Measurements from ENCODE around the gene DDX31. TPM values are rescaled to one million over a fixed set of nuclear protein-coding genes. Genes with fewer than 3 reads are reported as not detected.
"Not testable (repeated sequence)": the region's sequence is repeated elsewhere in the genome, so short reads cannot be mapped to it uniquely, and the experiment has no call there.

DDX31 gene
- total RNA-seq, 1 experiment from 2014 or later = 14.6 TPM

- H3K4me2 ChIP-seq (ENCODE audit: low read length) = no peak overlapping the region
- no peaks in the 10 kb centered on the region for H3K4me1 ChIP-seq (ENCODE audit: insufficient read depth, low read length)
- no peaks in the 10 kb centered on the region for H4K20me1 ChIP-seq (ENCODE audit: low read length)
- no peaks in the 10 kb centered on the region for H3F3A ChIP-seq (ENCODE audit: low read length, unreplicated experiment)
- no peak overlapping the region for H3K4me3 ChIP-seq (ENCODE audit: low read length)
- intact Hi-C loops (cut with micrococcal nuclease) = no loop called here
- H3K9ac ChIP-seq (ENCODE audit: low read length) = no peak overlapping the region
- CTCF ChIA-PET = no interaction called here
- H3K36me3 ChIP-seq (ENCODE audit: low read depth, low read length) = no peaks in the 10 kb centered on the region
- H3K27ac ChIP-seq (ENCODE audit: low read length) = no peak overlapping the region
- TF ChIP-seq EZH2phosphoT487 (IDR thresholded peaks at IDR 0.05; ENCODE audit: borderline replicate concordance, low read length) = no peak
- no peak for TF ChIP-seq EZH2 (IDR thresholded peaks at IDR 0.05; ENCODE audit: low read length, unreplicated experiment)
- no peak for TF ChIP-seq CTCF (conservative IDR thresholded peaks at IDR 0.05; ENCODE audit: low read depth, low read length)
- BruUV-seq (replicated peaks) = no TSS peak
- H3K27me3 ChIP-seq (ENCODE audit: low read length) = no peaks in the 10 kb centered on the region
- POLR2A ChIA-PET (ENCODE audit: unreplicated experiment) = no interaction called here
- H3K9me2 ChIP-seq (replicated peaks; ENCODE audit: low read length) = no peaks in the 10 kb centered on the region
- H3K9me3 ChIP-seq (ENCODE audit: low read length) = no peaks in the 10 kb centered on the region
- H2AFZ ChIP-seq (ENCODE audit: low read length) = no peak overlapping the region
- no peak for ATAC-seq
- H3K79me2 ChIP-seq (ENCODE audit: low read length) = no peaks in the 10 kb centered on the region
- DNase-seq = no peak
Measured at GRCh38 chr9:132716007-132716406, 46.2 kb upstream of the DDX31 start.

- ChIA-PET CTCF (no interaction called here), POLR2A (ENCODE audit: unreplicated experiment) (no interaction called here)
- no peaks in the 10 kb centered on the region for H3K79me2 ChIP-seq (ENCODE audit: low read length)
- H3K9me3 ChIP-seq (ENCODE audit: low read length) = no peaks in the 10 kb centered on the region
- no peaks in the 10 kb centered on the region for H3K27me3 ChIP-seq (ENCODE audit: low read length)
- no peak for TF ChIP-seq CTCF (conservative IDR thresholded peaks at IDR 0.05; ENCODE audit: low read depth, low read length)
- TF ChIP-seq EZH2 (IDR thresholded peaks at IDR 0.05; ENCODE audit: low read length, unreplicated experiment) = no peak
- no peak for TF ChIP-seq EZH2phosphoT487 (IDR thresholded peaks at IDR 0.05; ENCODE audit: borderline replicate concordance, low read length)
- ATAC-seq = no peak
- H3K4me3 ChIP-seq (ENCODE audit: low read length) = no peak overlapping the region
- H3K4me1 ChIP-seq (ENCODE audit: insufficient read depth, low read length) = no peaks in the 10 kb centered on the region
- DNase-seq = no peak
- H4K20me1 ChIP-seq (ENCODE audit: low read length) = no peaks in the 10 kb centered on the region
- H2AFZ ChIP-seq (ENCODE audit: low read length) = no peak overlapping the region
- H3K36me3 ChIP-seq (ENCODE audit: low read depth, low read length) = no peaks in the 10 kb centered on the region
- no peak overlapping the region for H3K9ac ChIP-seq (ENCODE audit: low read length)
- no peaks in the 10 kb centered on the region for H3K9me2 ChIP-seq (replicated peaks; ENCODE audit: low read length)
- H3K4me2 ChIP-seq (ENCODE audit: low read length) = no peak overlapping the region
- no TSS peak for BruUV-seq (replicated peaks)
- H3F3A ChIP-seq (ENCODE audit: low read length, unreplicated experiment) = no peaks in the 10 kb centered on the region
- no peak overlapping the region for H3K27ac ChIP-seq (ENCODE audit: low read length)
- intact Hi-C loops (cut with micrococcal nuclease) = no loop called here
Measured at GRCh38 chr9:132712753-132713152, 43.0 kb upstream of the DDX31 start.

- BruUV-seq (replicated peaks) = no TSS peak
- intact Hi-C loops (cut with micrococcal nuclease) = no loop called here
Measured at GRCh38 chr9:132711846-132712245, 42.1 kb upstream of the DDX31 start.

DNA sequence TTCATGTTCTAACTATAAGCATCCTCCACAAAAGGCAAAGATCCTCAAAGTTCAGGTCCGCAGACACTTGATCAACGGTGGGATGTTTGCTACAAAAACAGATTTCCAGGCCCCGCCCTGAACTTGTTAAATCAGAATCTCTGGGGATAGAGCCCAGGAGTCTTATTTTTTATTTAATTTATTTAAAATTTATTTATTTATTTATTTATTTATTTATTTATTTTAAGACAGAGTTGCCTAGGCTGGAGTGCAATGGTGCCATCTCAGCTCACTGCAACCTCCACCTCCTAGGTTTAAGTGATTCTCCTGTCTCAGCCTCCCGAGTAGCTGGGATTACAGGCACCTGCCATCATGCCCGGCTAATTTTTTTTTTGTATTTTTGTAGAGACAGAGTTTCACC is 41.4 kb upstream of the DDX31 start:
- POLR2A ChIA-PET (ENCODE audit: unreplicated experiment); ATAC-seq; H3K4me2 ChIP-seq (ENCODE audit: low read length); H2AFZ ChIP-seq (ENCODE audit: low read length); H3K27me3 ChIP-seq (ENCODE audit: low read length); BruUV-seq (replicated peaks); H4K20me1 ChIP-seq (ENCODE audit: low read length); H3K27ac ChIP-seq (ENCODE audit: low read length); CTCF ChIA-PET; DNase-seq; H3K9me3 ChIP-seq (ENCODE audit: low read length); H3K79me2 ChIP-seq (ENCODE audit: low read length); intact Hi-C loops (cut with micrococcal nuclease); H3K36me3 ChIP-seq (ENCODE audit: low read depth, low read length); H3K4me3 ChIP-seq (ENCODE audit: low read length); H3K4me1 ChIP-seq (ENCODE audit: insufficient read depth, low read length); H3K9ac ChIP-seq (ENCODE audit: low read length); H3F3A ChIP-seq (ENCODE audit: low read length, unreplicated experiment); H3K9me2 ChIP-seq (replicated peaks; ENCODE audit: low read length): not testable (repeated sequence)

More at GRCh38 chr9:132711846-132712245, 42.1 kb upstream of the DDX31 start:
- ATAC-seq = no peak
- ChIA-PET CTCF (no interaction called here), POLR2A (ENCODE audit: unreplicated experiment) (no interaction called here)
- Histone ChIP-seq H4K20me1 (ENCODE audit: low read length) (no peaks in the 10 kb centered on the region), H3K27ac (ENCODE audit: low read length) (no peak overlapping the region), H3K27me3 (ENCODE audit: low read length) (no peaks in the 10 kb centered on the region), H3K4me2 (ENCODE audit: low read length) (no peak overlapping the region), H2AFZ (ENCODE audit: low read length) (no peak overlapping the region), H3K36me3 (ENCODE audit: low read depth, low read length) (no peaks in the 10 kb centered on the region), H3K4me3 (ENCODE audit: low read length) (no peak overlapping the region), H3K4me1 (ENCODE audit: insufficient read depth, low read length) (no peaks in the 10 kb centered on the region), H3K79me2 (ENCODE audit: low read length) (no peaks in the 10 kb centered on the region), H3K9me3 (ENCODE audit: low read length) (no peaks in the 10 kb centered on the region), H3K9ac (ENCODE audit: low read length) (no peak overlapping the region), H3F3A (ENCODE audit: low read length, unreplicated experiment) (no peaks in the 10 kb centered on the region), H3K9me2 (replicated peaks; ENCODE audit: low read length) (no peaks in the 10 kb centered on the region)
- no peak for DNase-seq
- TF ChIP-seq CTCF (conservative IDR thresholded peaks at IDR 0.05; ENCODE audit: low read depth, low read length) (no peak), EZH2phosphoT487 (IDR thresholded peaks at IDR 0.05; ENCODE audit: borderline replicate concordance, low read length) (no peak), EZH2 (IDR thresholded peaks at IDR 0.05; ENCODE audit: low read length, unreplicated experiment) (no peak)
